WERI-Rb-1 (cell line): ENCODE measurements around the gene RARB.

Source experiments
- DNase-seq: peaks from one replicate; pipeline ENCODE4 v3.0.0-alpha.2; 2020
- H3K27ac ChIP-seq: fragments of 250-450 bp; sonication (Bioruptor Pico); 2 replicates; pipeline ENCODE4 v1.5.1; 2020; ENCODE audit warnings: mild to moderate bottlenecking, moderate library complexity
- H3K27me3 ChIP-seq: fragments of 250-450 bp; sonication (Bioruptor Pico); 2 replicates; pipeline ENCODE4 v1.5.1; 2021; ENCODE audit warnings: mild to moderate bottlenecking, low read depth, moderate library complexity; ENCODE audit not compliant: insufficient read depth, severe bottlenecking
- H3K36me3 ChIP-seq: fragments of 250-450 bp; sonication (Bioruptor Pico); 2 replicates; pipeline ENCODE4 v1.5.1; 2020; ENCODE audit warnings: mild to moderate bottlenecking, moderate library complexity
- H3K4me3 ChIP-seq: 2 replicates; pipeline ENCODE4 v1.5.1; 2011; ENCODE audit warnings: low read depth, mild to moderate bottlenecking, control low read depth, low read length
- H3K9me3 ChIP-seq: fragments of 250-450 bp; sonication (Bioruptor Pico); 2 replicates; pipeline ENCODE4 v1.5.1; 2021; ENCODE audit warnings: mild to moderate bottlenecking, moderate library complexity; ENCODE audit not compliant: severe bottlenecking
- CTCF ChIP-seq: IDR thresholded peaks from 2 replicates; pipeline ENCODE4 v1.5.1; 2011; ENCODE audit warnings: low read depth, mild to moderate bottlenecking, control low read depth, inconsistent platforms, low read length

The RARB gene

DNA sequence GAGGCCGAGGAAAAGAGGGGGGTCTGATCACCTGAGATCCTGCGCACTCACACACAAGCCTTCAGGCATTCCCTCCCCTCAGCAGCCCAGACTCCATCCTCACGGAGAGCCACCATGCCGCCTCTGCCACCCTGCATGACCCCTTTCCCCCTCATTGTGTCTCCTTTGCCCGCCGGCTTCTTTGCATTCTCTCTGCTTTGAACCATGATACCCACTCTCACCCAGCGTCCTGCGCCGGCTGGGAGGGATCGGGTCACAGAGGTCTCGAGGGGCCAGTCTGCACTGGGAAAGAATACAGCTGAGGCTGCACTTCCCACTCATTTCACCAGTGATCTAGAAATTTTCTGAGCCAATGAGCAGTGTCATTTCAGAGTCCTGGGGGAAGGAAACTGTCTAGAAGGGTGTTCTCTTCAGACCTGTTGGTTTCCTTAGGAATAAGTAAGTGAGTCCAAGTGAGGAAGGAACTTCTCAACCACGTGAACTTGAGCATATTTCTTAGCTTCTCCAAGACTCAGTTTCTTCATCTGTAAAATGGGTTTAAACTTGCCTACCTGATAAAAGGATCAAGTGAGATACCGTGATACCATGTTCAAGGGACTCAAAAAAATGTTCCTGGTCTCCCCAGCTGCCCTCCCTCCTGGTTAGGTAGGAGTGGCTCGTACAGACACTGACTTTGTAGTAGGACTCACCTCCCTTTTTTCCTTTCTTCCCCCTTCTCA lies 139.9 kb downstream of the RARB start:
- Histone ChIP-seq H3K27ac (no peak overlapping the region), H3K9me3 (no peaks in the 10 kb centered on the region), H3K27me3 (no peaks in the 10 kb centered on the region), H3K4me3 (no peak overlapping the region), H3K36me3 (no peaks in the 10 kb centered on the region)
- no peak for DNase-seq
- TF ChIP-seq CTCF, result no peak

DNA sequence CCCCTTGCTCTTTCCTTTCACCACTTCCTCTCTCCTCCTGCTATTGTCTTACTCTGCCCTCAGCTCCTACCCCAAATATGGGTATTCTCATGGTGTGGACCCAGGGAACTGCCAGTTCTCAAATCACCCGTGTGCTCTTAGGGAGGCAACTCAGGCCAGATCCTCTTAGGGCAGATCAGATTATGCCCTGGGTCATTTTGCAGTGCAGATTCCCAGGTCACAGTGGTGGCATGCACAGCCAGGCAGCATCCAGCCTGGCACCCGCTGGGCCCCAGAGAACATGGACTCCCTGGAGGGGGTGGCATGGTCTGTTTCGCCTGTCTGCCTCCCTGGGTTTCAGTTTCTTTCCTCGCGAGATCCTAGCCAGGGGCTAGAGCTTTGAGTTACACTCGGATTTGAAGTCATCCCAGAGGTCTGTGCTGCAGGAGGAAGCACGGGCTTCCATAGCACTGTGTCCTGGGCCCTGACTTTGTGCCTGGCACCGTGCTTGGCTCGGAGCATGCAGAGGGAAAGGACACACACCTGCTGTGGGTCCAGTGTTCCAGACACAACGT lies 140.5 kb downstream of the RARB start:
- no peak for TF ChIP-seq CTCF
- H3K27ac ChIP-seq, result no peak overlapping the region
- no peaks in the 10 kb centered on the region for H3K36me3 ChIP-seq
- H3K9me3 ChIP-seq, result no peaks in the 10 kb centered on the region
- no peak for DNase-seq
- H3K27me3 ChIP-seq, result no peaks in the 10 kb centered on the region
- no peak overlapping the region for H3K4me3 ChIP-seq

- no peak for DNase-seq
- Histone ChIP-seq H3K27ac (no peak overlapping the region), H3K36me3 (no peaks in the 10 kb centered on the region), H3K9me3 (no peaks in the 10 kb centered on the region), H3K4me3 (no peak overlapping the region), H3K27me3 (no peaks in the 10 kb centered on the region)
- TF ChIP-seq CTCF, result no peak
These were observed 143.2 kb downstream of the RARB start for GRCh38 chr3:25571285-25571684.

DNA sequence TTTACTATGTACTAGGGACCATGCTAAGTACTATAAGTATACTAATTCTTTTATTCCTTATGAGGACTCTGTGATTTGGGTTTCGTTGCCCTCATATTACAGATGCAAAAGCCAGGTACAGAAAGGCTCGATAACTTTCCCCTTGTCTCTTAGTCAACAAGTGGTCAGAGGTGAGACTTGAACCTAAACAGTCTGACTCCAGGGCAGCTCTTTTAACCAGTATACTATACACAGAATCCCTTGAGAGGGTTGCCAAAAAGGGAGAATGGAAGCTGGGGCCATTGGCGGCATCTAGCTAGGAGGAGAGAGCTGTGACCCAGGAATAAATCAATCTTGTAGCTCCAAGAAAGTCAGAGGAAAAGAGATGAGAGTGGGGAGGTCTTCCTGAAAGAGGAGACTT lies 144.3 kb downstream of the RARB start:
- Histone ChIP-seq H3K4me3 (no peak overlapping the region), H3K9me3 (no peaks in the 10 kb centered on the region), H3K27ac (no peak overlapping the region), H3K27me3 (no peaks in the 10 kb centered on the region), H3K36me3 (no peaks in the 10 kb centered on the region)
- DNase-seq, result no peak
- TF ChIP-seq CTCF, result no peak

DNA sequence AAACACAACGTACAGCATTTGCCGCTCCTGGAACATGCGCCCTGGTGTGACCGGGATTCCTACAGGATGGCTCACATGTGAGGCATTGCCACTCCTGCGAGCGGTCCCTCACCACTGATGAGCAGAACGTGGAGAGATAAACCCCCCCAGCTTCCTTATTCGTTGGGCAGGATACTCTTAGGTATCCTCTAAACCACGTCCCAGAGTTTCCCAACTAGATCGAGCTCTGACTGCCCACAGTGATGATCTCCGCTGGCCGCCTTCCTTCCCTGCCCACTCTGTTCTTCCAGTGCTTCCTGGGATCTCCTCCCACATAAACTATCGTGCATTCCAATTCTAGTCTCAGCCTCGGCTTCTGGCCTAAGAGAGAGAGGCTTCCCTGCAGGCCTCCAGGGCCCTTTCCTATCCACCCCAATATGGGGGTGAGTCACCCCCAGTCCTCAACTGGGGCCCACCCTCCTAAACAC lies 144.9 kb downstream of the RARB start:
- TF ChIP-seq CTCF, result no peak
- H3K4me3 ChIP-seq, result no peak overlapping the region
- no peaks in the 10 kb centered on the region for H3K9me3 ChIP-seq
- no peak for DNase-seq
- H3K27me3 ChIP-seq, result no peaks in the 10 kb centered on the region
- no peaks in the 10 kb centered on the region for H3K36me3 ChIP-seq
- no peak overlapping the region for H3K27ac ChIP-seq
